HG02973 (cell line): Measurements from ENCODE around the gene QTRT2.

Experiments used
- ATAC-seq: cut with Tn5 transposase; IDR thresholded peaks from one replicate; pipeline ENCODE4 v1.9.1; 2021; ENCODE audit warnings: moderate library complexity; ENCODE audit not compliant: unreplicated experiment

Gene QTRT2

DNA sequence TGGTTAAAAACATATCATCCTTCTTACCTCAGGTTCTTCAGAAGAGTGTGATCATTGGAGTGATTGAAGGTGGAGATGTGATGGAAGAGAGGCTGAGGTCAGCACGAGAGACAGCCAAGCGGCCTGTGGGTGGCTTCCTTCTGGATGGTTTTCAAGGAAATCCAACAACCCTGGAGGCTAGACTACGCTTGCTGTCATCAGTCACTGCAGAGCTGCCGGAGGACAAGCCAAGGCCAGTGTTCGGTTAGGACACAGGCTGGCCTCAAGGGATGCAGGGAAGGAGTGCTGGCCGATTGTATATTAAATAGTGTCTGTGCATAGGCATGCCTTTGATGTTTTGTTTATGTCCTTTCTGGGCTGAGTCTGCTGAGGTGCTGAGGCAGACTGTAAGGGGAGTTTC, 20.2 kb downstream of the QTRT2 start:
- no peak for ATAC-seq

DNA sequence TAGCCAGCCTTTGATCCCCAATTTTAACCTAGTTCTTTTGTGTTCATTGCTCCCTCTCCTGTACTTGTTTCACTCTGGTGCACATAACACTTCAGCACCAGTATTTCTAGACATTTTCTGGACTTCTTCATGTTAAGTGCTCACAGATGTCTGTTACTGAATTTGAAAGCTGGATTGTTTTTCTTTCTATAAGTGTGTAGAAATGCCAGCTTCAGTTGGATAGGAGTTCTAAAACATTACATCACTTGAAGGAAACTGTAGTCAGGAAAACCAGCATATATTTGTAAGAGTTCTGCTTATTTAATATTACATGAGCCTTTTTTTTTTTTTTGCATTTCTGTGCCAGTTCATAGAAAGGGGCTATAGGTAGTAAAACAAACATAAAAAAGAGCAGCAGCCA, 21.6 kb downstream of the QTRT2 start:
- ATAC-seq = no peak

DNA sequence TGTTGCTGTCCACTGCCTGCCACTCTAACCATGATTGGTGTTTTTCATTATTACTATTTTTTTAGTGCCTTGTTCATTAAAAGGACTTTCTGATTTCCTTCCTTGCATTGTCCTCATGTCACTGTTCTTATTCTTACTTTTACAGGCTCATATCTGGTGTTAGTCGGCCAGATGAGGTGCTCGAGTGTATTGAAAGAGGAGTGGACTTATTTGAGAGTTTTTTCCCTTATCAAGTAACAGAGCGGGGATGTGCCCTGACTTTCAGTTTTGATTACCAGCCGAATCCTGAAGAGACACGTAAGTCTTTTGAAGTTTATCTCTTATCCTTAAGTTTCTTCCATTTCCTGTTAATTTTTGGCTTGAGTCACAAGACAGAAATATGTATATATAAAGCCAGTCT, 23.2 kb downstream of the QTRT2 start:
- no peak for ATAC-seq

DNA sequence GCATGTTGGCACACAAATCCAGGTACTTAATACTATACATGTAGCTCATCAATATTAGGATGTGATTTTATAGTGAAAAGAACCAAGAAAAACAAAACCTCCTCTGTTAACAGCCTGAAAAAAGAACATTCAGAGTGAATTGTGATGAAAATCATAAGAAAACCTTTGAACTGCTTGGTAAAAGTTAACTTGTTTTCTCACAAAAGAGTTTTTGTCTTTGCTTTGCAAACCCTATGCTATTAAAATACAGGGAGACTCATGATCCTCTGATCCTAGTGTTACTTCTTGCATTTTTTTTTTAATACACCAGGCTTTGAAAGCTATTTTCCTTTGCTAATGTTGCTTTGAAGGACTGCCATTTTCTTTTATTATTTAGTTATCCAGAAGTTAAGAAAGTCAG, 23.7 kb downstream of the QTRT2 start:
- no peak for ATAC-seq

DNA sequence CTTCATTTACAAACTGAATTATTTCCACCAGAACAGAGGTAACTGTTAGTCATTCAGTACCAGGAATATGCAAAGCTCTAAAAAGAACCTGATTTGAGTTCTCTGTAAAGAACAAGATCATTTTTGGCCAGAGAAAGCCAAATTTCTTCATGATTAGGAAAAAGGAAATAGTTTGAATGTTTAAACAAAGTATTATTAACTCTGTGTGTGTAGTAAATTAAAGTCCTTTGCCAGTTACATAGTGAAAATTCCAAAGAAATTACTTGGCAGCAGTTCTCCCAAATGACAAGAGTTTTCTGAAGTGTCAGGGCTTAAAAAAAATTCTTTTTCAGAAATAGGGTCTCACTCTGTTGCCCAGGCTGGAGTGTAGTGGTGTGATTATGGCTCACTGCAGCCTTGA, 24.5 kb downstream of the QTRT2 start:
- no peak for ATAC-seq

DNA sequence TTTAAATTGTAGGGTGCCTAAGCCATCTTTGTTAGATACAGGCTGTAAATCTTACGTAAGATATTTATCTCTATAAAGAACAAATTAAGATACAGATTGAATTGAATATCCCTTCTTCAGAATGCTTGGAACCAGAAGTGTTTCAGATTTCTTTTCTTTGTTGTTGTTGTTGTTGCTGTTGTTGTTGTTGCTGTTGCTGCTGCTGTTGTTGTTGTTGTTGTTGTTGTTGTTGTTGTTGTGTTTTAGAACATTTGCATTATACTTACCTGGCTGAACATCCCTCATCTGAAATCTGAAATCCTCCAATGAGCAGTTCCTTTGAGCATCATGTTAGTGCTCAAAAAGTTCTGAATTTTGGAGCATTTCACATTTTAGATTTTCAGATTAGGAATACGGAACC, 26.6 kb downstream of the QTRT2 start:
- ATAC-seq = no peak

DNA sequence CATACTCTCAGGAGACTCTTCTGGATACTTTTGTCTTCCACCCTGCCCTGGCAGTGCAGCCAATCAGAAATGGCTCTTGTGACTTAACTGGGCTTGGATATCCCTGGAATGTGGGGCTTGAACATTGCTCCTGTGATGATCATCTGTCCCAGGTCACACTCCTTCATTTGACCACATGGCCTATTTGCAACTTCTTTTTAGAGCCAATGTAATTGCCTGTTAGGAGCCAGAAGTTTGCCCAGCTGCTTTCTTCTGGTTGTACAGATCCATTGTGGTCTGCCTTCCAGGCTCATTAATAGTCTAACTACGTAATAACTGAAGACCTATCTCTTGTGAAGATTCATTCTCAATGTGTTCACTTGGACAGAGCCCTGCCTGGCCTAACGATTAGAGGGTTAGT, 29.8 kb downstream of the QTRT2 start:
- ATAC-seq = no peak

DNA sequence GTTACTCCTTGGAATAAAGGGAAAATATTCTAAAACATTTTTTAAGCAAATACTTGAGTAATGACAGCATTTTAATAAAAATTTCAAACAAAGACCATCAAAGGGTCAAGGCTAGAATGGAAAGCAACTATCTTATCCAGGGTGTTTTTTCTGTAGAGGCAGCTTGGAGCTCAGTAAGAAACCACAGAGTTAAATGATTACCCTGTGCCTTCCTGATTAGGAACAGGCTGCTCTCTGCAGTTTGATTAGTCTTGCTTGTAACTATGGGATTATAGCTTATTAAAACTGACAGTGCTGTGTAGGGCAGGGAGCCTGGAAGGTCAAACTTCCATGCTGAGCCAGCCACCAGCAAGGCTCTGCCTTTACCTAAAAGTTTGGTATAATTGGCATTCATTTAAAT, 33.1 kb downstream of the QTRT2 start:
- no peak for ATAC-seq

DNA sequence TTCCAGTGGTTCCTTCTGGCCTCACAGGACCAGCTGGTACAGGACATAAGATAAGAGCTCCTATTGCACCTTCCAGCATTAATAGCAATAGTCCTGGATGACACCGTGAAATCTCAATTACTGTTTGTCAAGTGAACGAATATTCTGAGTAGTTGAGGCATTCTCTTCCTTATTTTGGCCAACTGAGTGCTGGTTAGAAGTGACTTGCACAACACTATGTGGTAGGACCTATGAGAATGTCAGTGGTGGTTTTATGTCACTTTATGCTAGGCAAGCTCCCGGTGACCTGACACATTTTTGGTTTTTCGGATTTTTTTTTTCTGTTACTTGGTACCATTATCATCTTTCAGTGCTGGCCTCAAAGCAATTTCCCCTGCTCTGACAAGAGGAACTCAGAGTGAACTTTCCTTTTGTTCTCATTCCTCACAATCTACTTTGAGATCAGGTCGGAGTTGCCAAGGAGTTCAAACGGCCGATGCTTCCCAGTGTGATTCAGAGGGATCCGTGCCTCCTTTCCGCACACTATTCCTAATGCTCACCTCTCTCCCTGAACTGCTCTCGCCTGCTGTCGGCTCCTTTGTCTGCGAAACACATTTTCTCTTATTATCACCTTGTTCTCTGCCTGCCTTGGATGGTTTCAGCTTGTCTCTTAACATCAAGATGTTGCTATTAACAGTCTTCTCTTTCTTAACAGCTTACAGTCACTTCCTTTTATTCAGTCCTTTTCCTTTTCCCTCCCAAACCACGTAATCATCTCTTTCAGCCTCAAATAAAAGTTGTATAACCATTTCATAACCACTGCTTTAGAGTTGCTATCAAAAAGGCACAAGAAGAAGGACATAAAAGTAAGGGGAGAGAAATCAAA, 35.8 kb downstream of the QTRT2 start:
- ATAC-seq = no peak

DNA sequence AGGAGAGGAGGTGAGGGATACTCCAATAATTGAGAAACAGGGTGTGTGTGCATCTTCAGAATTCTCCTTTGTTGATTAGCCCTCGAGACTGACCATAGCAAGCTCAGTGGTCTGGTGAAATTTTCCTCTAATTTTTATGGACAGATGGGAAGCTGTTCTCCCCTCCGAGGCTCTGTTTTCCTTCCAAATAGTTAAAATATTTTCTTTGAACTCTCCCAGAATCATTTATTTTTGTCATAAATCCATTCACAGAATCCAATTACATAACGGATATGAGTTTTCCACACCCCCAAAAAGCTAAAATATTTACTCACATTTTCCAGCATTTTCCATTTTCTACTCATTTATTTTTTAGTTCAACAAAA, 36.5 kb downstream of the QTRT2 start:
- ATAC-seq = no peak

DNA sequence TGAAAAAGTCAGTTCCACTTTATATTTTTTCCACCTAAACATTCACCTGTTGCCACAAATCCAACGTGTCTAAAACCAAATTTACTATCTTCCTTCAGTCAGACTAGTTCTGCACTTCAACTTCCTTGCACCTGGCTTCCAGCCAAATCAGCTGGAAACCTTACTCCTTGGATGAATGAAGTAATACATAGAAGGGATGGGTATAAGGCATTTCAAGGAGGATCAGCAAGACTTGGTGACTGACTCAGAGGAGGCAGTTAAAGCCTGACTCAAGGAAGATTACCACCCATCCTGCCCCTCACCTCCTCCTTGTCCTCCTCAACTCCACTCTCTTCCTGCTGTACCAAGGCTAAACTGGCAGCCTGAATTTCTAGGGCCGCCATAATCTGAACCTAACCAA, 37.1 kb downstream of the QTRT2 start:
- no peak for ATAC-seq

DNA sequence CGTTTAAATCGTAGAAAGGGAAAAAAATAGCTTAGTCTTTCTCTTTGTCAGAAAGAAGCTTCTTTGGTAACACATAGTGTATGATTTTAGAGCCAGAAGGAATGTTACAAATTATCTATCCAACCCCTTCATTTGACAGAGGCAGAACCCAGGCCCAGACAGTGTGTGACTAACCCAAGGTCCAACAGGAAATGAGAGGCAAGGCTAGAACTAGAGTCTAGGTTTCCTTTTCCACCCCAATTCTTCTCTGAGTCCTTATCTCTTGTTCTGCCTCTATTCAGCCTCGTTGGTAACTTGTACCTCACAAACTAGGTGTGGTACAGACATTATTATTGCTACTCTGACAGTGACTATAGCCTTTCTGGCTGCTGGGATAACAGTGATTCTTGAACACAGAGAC, 39.3 kb downstream of the QTRT2 start:
- ATAC-seq = no peak

DNA sequence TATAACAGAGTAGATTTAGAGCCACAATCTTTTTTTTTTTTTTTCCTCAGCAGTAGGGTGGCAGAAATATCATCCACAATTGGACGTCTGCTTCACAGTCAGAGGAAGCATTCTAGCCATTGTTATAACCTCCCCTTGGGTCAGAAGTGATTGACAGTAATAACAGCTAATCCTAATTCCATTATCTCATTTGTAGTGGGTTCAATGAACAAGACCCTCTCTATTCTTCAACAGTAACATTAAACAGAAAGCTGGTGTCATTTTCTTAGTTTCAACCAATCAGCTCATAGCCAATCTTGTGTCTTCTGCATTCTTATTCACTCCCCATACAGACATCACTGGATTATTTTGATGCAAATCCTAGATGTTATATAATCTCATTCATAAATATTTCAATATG, 44.6 kb downstream of the QTRT2 start:
- no peak for ATAC-seq

DNA sequence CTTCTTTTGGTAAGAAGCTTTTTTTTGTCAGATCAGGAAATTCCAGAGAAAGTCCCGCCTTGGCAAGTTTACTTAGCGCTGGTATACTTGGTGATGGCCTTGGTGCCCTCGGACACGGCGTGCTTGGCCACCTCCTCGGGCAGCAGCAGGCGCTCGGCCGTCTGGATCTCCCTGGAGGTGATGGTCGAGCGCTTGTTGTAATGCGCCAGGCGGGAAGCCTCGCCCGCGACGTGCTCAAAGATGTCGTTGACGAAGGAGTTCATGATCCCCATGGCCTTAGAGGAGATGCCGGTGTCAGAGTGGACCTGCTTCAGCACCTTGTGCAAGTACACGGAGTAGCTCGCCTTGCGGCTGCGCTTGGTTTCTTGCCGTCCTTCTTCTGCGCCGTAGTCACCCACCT, 46.6 kb downstream of the QTRT2 start:
- ATAC-seq = no peak

DNA sequence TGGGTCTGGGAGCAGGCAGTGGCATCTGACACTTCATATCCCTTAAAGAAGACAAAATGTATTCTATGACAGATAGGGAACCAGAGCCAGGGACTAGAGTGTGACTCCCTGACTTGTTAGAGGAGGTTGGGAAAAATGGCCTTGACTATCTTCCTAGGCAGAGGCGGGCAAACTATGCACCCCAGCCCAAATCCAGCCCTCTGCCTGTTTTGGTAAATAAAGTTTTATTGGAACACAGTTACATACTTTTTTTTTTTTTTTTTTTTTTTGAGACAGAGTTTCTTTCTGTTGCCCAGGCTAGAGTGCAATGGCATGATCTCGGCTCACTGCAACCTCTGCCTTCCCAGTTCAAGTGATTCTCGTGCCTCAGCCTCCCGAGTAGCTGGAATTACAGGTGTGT, 47.3 kb downstream of the QTRT2 start:
- no peak for ATAC-seq

DNA sequence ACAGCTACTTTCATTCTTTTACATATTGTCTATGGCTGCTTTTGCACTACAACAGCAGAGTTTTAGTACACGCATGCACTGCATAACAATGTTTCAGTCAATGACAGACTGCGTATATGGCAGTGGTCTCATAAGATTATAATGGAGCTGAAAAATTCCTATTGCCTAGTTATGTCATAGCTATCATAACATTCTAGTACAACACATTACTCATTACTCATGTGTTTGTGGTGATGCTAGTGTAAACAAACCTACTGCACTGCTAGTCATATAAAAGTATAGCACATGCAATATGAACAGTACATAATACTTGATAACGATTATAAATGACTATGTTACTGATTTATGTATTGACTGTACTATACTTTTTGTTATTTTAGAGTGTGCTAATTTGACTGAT, 47.9 kb downstream of the QTRT2 start:
- ATAC-seq = no peak

DNA sequence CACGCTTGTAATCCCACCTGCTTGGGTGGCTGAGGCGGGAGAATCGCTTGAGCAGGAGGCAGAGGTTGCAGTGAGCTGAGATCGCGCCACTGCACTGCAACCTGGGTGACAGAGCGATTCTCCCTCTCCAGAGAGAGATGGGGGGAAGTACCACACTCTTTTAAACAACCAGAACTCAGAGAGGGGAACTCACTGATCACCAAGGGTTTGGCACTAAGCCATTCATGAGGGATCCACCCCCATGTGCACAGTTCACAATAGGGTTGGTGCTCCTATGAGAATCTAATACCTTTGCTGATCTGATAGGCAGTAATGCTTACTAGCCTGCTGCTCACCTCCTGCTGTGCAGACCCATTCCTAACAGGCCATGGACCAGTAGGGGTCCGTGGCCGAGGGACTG, 51.6 kb downstream of the QTRT2 start:
- ATAC-seq = no peak

DNA sequence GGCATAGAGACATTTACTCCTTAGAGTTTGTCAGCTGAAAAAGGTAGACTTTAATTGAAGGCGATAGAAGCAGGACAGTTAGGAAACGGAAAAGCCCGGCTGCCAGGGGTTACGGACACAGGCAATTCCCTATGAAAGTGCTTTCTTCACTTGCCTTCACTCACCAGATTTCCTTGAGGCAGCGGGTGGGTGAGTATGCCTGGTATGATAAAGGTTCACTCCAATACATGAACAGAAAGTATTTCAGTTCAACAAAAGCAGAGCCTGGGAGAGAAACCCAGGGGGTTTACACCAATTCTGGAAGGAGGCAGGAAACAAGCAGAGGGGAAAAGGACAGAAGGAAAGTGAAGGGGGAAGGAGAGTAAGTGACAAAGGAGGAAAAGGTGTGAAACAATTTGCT, 53.9 kb downstream of the QTRT2 start:
- no peak for ATAC-seq

DNA sequence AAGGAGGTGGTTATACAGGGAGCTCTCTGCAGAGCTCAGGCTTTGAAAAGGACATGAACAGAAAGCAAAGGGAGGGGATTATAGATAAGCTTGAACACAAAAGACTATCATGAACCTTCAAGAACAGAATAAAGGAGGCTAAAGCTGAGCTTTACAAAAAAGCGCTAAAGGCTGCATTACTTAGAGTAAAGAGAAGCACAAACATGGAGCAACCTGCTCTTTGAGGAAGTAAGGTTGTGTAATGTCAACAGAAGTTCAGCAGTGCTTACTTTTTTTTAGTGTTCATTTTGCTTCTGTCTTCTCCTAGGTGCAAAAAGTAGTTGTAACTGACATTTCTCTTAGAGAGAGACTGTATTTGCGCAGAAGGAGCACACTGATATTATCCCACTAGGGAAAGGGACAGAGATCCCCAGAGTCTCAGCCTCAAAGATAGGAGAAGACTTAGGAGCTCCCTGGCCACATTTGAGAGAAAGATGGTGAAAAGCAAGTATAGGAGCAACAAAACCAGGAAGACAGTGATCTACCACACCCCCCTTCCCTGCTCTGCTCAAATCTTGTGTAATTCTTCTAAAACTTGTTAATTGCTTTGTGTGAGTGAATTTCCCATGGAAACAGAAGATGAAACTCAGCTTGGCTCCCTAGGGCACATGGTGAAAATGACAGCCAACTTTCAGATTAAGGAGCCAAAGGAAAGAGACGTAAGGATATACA, 54.7 kb downstream of the QTRT2 start:
- no peak for ATAC-seq

DNA sequence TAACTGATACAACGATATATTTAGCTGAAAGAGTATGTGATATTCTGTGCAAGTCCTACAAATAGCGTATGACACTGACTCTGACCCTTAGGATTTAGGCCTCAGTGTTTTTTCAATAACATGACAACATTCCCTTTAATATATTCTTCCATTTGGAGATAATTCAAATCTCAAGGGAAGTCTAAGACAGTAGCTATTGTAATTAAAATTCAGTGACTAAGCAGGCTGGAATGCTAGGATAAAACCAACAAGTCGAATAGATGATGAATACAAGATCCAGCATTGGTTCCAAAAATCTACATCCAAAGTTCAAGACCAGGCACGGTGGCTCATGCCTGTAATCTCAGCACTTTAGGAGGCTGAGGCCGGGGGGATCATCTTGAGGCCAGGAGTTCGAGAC, 56.2 kb downstream of the QTRT2 start:
- ATAC-seq = no peak

DNA sequence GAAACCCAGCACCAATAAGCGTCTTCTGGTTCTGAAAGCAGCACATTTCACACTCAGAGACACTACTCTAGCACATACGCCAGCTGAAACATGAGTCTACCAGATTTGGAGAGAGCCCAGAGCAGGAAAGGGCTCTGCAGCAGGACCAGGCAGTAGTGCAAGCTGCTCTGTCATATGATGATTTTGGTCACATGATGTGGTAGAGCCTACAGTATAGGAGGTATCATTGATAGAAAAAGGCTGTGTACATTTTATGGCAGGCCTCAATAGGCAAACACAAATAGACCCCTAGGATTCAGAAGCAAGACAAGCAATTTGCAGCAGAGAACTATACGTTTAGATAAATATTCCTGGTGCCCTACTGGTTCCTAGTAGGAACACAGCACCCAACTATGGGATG, 58.2 kb downstream of the QTRT2 start:
- no peak for ATAC-seq

DNA sequence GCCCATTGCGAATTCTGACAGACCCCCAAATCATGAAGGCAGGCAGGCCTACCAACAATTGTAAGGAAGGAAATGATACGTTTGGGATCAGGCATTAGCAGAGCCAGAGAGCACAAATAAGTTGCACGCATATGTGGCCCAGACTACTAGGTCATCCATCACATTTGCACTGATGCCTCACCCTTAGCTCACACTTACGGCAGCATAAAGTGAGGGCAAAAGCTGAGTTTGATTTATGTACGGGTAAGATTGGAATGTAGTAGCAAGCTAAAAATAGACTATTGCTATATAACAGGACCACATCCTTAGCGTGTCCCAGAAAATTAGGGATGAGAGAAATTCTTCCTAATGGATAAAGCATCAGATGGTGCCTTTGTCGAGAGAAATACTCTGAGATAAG, 58.6 kb downstream of the QTRT2 start:
- no peak for ATAC-seq

DNA sequence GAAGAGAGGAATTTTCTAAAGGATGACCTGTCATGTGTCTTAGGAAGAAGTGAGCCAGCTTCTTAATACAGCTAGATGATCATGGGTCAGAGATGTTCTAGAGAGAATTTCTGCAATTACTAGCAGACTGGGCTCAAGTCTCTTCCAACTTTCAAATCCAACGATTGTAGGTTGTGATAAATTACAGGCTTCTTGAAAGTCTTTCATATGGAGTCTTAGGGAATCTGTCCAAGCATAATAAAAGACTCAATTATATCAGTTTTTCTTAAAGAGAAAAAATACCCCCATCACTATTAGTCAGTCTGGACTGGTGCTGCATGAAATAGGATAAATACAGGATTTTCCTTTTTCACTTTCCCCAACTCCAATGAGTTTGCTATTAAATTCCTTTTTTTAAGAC, 63.2 kb downstream of the QTRT2 start:
- ATAC-seq = no peak
